Nucleus accumbens (tissue), 56 donors: ENCODE results near the gene SMG6.
"Not testable (repeated sequence)": the region's sequence is repeated elsewhere in the genome, so short reads cannot be mapped to it uniquely, and the experiment has no call there.

ENCODE experiments used
- DNase-seq, 56 donors: peaks; one replicate each; lab custom pipeline; 2025; lab: John Stamatoyannopoulos, UW

Gene SMG6

GRCh38 chr17:2183346-2183745 is 120.2 kb downstream of the SMG6 start:
- DNase-seq, result no peak

GRCh38 chr17:2181897-2182448 is 121.6 kb downstream of the SMG6 start:
- DNase-seq, result no peak

- DNase-seq, result peak in 46 of 56 donors; percentile 11 to 85 (median 50)
These were observed 122.2 kb downstream of the SMG6 start for GRCh38 chr17:2181206-2181896.

- DNase-seq, result no peak
These were observed 122.8 kb downstream of the SMG6 start for GRCh38 chr17:2180768-2181167.

- DNase-seq, result peak in 44 of 56 donors; percentile 7 to 81 (median 36)
These were observed 123.8 kb downstream of the SMG6 start for GRCh38 chr17:2179615-2180295.

- DNase-seq, result peak in 3 of 56 donors; percentile 8 to 27 (median 9)
These were observed 124.6 kb downstream of the SMG6 start for GRCh38 chr17:2178798-2179501.

- DNase-seq, result no peak
These were observed 126.3 kb downstream of the SMG6 start for GRCh38 chr17:2177235-2177811.

GRCh38 chr17:2176499-2177169 is 127.0 kb downstream of the SMG6 start:
- DNase-seq, result no peak

- DNase-seq, result no peak
These were observed 128.3 kb downstream of the SMG6 start for GRCh38 chr17:2175294-2175628.

- DNase-seq, result peak in 2 of 56 donors; percentile 16 to 24
These were observed 128.9 kb downstream of the SMG6 start for GRCh38 chr17:2174468-2175293.

- no peak for DNase-seq
These were observed 129.6 kb downstream of the SMG6 start for GRCh38 chr17:2174014-2174413.

- DNase-seq, result peak in 2 of 56 donors; percentile 9 to 17
These were observed 130.6 kb downstream of the SMG6 start for GRCh38 chr17:2172999-2173398.

GRCh38 chr17:2172077-2172851 is 131.3 kb downstream of the SMG6 start:
- peak in 21 of 56 donors; percentile 7 to 66 (median 24) for DNase-seq

GRCh38 chr17:2171702-2172076 is 131.9 kb downstream of the SMG6 start:
- no peak for DNase-seq

GRCh38 chr17:2170023-2170422 is 133.6 kb downstream of the SMG6 start:
- DNase-seq, result no peak

GRCh38 chr17:2165723-2166122 is 137.9 kb downstream of the SMG6 start:
- not testable (repeated sequence) for DNase-seq

GRCh38 chr17:2158396-2158780 is 145.2 kb downstream of the SMG6 start:
- no peak for DNase-seq

- DNase-seq, result no peak
These were observed 145.8 kb downstream of the SMG6 start for GRCh38 chr17:2157675-2158395.
